OCI-LY1 (cell line): Measurements from ENCODE around the gene CDK5R1.

Source experiments
- H2AFZ ChIP-seq: fragments of 200-600 bp; sonication (generic), shearing (Covaris generic); 2 replicates; pipeline ENCODE4 v1.6.0; 2014; ENCODE audit warnings: antibody characterized with exemption, mild to moderate bottlenecking, low read length
- H3F3A ChIP-seq: fragments of 200-600 bp; sonication (generic), shearing (Covaris generic); 2 replicates; pipeline ENCODE4 v1.6.0; 2014; ENCODE audit warnings: mild to moderate bottlenecking, antibody characterized with exemption, low read length, moderate library complexity; ENCODE audit not compliant: insufficient read depth
- H3K27ac ChIP-seq: fragments of 200-600 bp; sonication (generic); 2 replicates; pipeline ENCODE4 v1.5.1; 2014; ENCODE audit warnings: low read length, mixed run types, mild to moderate bottlenecking, low read depth; ENCODE audit not compliant: poor library complexity, severe bottlenecking
- H3K27me3 ChIP-seq: fragments of 200-600 bp; sonication (generic); 2 replicates; pipeline ENCODE4 v1.6.0; 2014; ENCODE audit warnings: antibody characterized with exemption, mild to moderate bottlenecking, low read length, moderate library complexity; ENCODE audit not compliant: insufficient read depth
- H3K36me3 ChIP-seq: fragments of 200-600 bp; sonication (generic); 2 replicates; pipeline ENCODE4 v1.6.1; 2014; ENCODE audit warnings: mild to moderate bottlenecking, antibody characterized with exemption, low read length, moderate library complexity, mixed read lengths; ENCODE audit not compliant: insufficient read depth
- H3K4me1 ChIP-seq: fragments of 200-600 bp; sonication (generic); 2 replicates; pipeline ENCODE4 v1.5.1; 2014; ENCODE audit warnings: mild to moderate bottlenecking, low read length, moderate library complexity; ENCODE audit not compliant: insufficient read depth, severe bottlenecking
- H3K4me2 ChIP-seq: fragments of 200-600 bp; sonication (generic), shearing (Covaris generic); 2 replicates; pipeline ENCODE4 v1.6.1; 2014; ENCODE audit warnings: low read length
- H3K4me3 ChIP-seq: fragments of 200-600 bp; sonication (generic); 2 replicates; pipeline ENCODE4 v1.5.1; 2014; ENCODE audit warnings: low read length, low read depth, mild to moderate bottlenecking, mixed read lengths; ENCODE audit not compliant: poor library complexity, severe bottlenecking
- H3K79me2 ChIP-seq: fragments of 200-600 bp; shearing (Covaris generic); 2 replicates; pipeline ENCODE4 v1.6.1; 2016; ENCODE audit warnings: mixed run types, low read length, mixed read lengths; ENCODE audit not compliant: insufficient read depth
- H3K9ac ChIP-seq: fragments of 200-600 bp; sonication (generic), shearing (Covaris generic); 2 replicates; pipeline ENCODE4 v1.6.1; 2014; ENCODE audit warnings: mild to moderate bottlenecking, low read length, mixed read lengths
- H3K9me2 ChIP-seq: fragments of 200-600 bp; sonication (generic), shearing (Covaris generic); 2 replicates; pipeline ENCODE4 v1.6.1; 2014; ENCODE audit warnings: low read depth, mild to moderate bottlenecking, low read length, mixed read lengths
- H3K9me3 ChIP-seq: fragments of 200-600 bp; shearing (Covaris generic); 2 replicates; pipeline ENCODE4 v1.6.1; 2014; ENCODE audit warnings: low read length, mixed read lengths
- H4K20me1 ChIP-seq: fragments of 200-600 bp; sonication (generic), shearing (Covaris generic); 2 replicates; pipeline ENCODE4 v1.6.0; 2016; ENCODE audit warnings: mild to moderate bottlenecking, low read length; ENCODE audit not compliant: insufficient read depth
- CTCF ChIP-seq: fragments of 200-600 bp; sonication (generic), shearing (Covaris generic); IDR thresholded peaks from 2 replicates; pipeline ENCODE4 v1.5.1; 2017; ENCODE audit warnings: mild to moderate bottlenecking, antibody characterized with exemption, low read length, moderate library complexity, mixed read lengths
- EZH2 ChIP-seq: fragments of 200-600 bp; sonication (generic), shearing (Covaris generic); IDR thresholded peaks from 2 replicates; pipeline ENCODE4 v1.8.0; 2017; ENCODE audit warnings: borderline replicate concordance, mixed run types, mild to moderate bottlenecking, antibody characterized with exemption, low read length, moderate library complexity, mixed read lengths

Gene CDK5R1

GRCh38 chr17:32508926-32509325, 22.1 kb downstream of the CDK5R1 start:
- Histone ChIP-seq H4K20me1 (no peaks in the 10 kb centered on the region), H3K9ac (no peak overlapping the region), H3K79me2 (no peaks in the 10 kb centered on the region), H3K4me2 (no peak overlapping the region), H3K9me2 (no peaks in the 10 kb centered on the region), H3K27me3 (peaks cover 3% of the 10 kb centered on the region; the same call in 1 of the 2 replicates), H3K27ac (no peak overlapping the region), H3F3A (no peaks in the 10 kb centered on the region), H3K9me3 (no peaks in the 10 kb centered on the region), H3K4me1 (no peaks in the 10 kb centered on the region), H2AFZ (no peak overlapping the region), H3K36me3 (no peaks in the 10 kb centered on the region), H3K4me3 (no peak overlapping the region)
- TF ChIP-seq EZH2: no peak
- no peak for TF ChIP-seq CTCF

GRCh38 chr17:32510466-32510865, 23.7 kb downstream of the CDK5R1 start:
- H3K4me3 ChIP-seq: no peak overlapping the region
- no peaks in the 10 kb centered on the region for H3K9me3 ChIP-seq
- no peak overlapping the region for H3K4me2 ChIP-seq
- no peak for TF ChIP-seq EZH2
- no peaks in the 10 kb centered on the region for H3F3A ChIP-seq
- no peaks in the 10 kb centered on the region for H3K79me2 ChIP-seq
- H3K4me1 ChIP-seq: no peaks in the 10 kb centered on the region
- no peak overlapping the region for H3K27ac ChIP-seq
- no peak overlapping the region for H2AFZ ChIP-seq
- no peaks in the 10 kb centered on the region for H4K20me1 ChIP-seq
- no peaks in the 10 kb centered on the region for H3K36me3 ChIP-seq
- no peaks in the 10 kb centered on the region; the same call in 1 of the 2 replicates for H3K27me3 ChIP-seq
- H3K9me2 ChIP-seq: no peaks in the 10 kb centered on the region
- H3K9ac ChIP-seq: no peak overlapping the region

GRCh38 chr17:32512328-32512727, 25.5 kb downstream of the CDK5R1 start:
- Histone ChIP-seq H2AFZ (no peak overlapping the region), H3K9me2 (no peaks in the 10 kb centered on the region), H3K9me3 (no peaks in the 10 kb centered on the region), H3K36me3 (no peaks in the 10 kb centered on the region), H3K4me2 (no peak overlapping the region), H4K20me1 (no peaks in the 10 kb centered on the region), H3K27ac (no peak overlapping the region), H3K79me2 (no peaks in the 10 kb centered on the region), H3K4me1 (no peaks in the 10 kb centered on the region), H3K4me3 (no peak overlapping the region), H3K27me3 (no peaks in the 10 kb centered on the region; the same call in none of the 2 replicates), H3K9ac (no peak overlapping the region), H3F3A (no peaks in the 10 kb centered on the region)
- TF ChIP-seq EZH2: no peak
- TF ChIP-seq CTCF: no peak

GRCh38 chr17:32513579-32513978, 26.8 kb downstream of the CDK5R1 start:
- no peaks in the 10 kb centered on the region; the same call in none of the 2 replicates for H3K27me3 ChIP-seq
- no peak overlapping the region for H3K4me3 ChIP-seq
- H3K9ac ChIP-seq: no peak overlapping the region
- no peak overlapping the region for H3K4me2 ChIP-seq
- H3K4me1 ChIP-seq: peaks cover under 1% of the 10 kb centered on the region
- H3F3A ChIP-seq: no peaks in the 10 kb centered on the region
- no peaks in the 10 kb centered on the region for H3K79me2 ChIP-seq
- no peaks in the 10 kb centered on the region for H3K9me2 ChIP-seq
- TF ChIP-seq EZH2 (no peak), CTCF (no peak)
- no peaks in the 10 kb centered on the region for H3K9me3 ChIP-seq
- H2AFZ ChIP-seq: no peak overlapping the region
- no peaks in the 10 kb centered on the region for H3K36me3 ChIP-seq
- no peaks in the 10 kb centered on the region for H4K20me1 ChIP-seq
- no peak overlapping the region for H3K27ac ChIP-seq
